Stimulated activated naive CD8-positive, alpha-beta T cell treated with anti-CD3 and anti-CD28 coated beads, Interleukin-15, Interleukin-2, amounts not matched to agents 100 ng/mL and 50 ng/mL, for 24 hours (primary cell): Measurements from ENCODE around the gene POGZ.
"Not testable (repeated sequence)": the region's sequence is repeated elsewhere in the genome, so short reads cannot be mapped to it uniquely, and the experiment has no call there.

ENCODE experiments used
- H3K27ac Mint-ChIP-seq: one replicate; pipeline ENCODE4 v1.8.0; 2021; ENCODE audit warnings: mild to moderate bottlenecking, mixed read lengths
- H3K27me3 Mint-ChIP-seq: one replicate; pipeline ENCODE4 v1.8.0; 2021; ENCODE audit warnings: mixed read lengths
- H3K36me3 Mint-ChIP-seq: one replicate; pipeline ENCODE4 v1.8.0; 2021; ENCODE audit warnings: low read depth, mixed read lengths
- H3K4me1 Mint-ChIP-seq: one replicate; pipeline ENCODE4 v1.8.0; 2021; ENCODE audit warnings: low read depth, mixed read lengths
- H3K4me3 Mint-ChIP-seq: one replicate; pipeline ENCODE4 v1.8.0; 2021; ENCODE audit warnings: mild to moderate bottlenecking, mixed read lengths
- H3K9me3 Mint-ChIP-seq: one replicate; pipeline ENCODE4 v1.8.0; 2021; ENCODE audit warnings: mixed read lengths

POGZ gene

DNA sequence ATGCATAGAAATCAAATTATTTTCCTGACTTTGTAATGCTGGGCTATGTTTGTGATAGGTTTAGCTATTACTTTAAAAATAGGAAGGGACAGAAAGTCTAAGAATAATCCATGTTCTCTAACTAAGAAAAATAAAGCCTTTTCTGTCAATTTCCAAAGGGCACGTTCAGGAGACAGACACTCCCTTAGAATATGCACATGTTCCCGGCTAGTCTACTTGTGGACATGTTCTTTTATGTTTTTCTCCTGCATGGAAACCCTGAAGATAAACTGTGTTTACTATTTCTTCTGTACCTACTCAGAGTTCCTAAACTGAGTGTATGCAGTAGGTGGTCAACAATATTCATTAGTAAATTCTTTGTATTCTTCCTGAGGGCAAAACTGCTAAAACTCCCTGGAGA lies 47.4 kb downstream of the POGZ start:
- Mint-ChIP-seq H3K27ac (no peak overlapping the region), H3K36me3 (peaks cover 62% of the 10 kb centered on the region)

DNA sequence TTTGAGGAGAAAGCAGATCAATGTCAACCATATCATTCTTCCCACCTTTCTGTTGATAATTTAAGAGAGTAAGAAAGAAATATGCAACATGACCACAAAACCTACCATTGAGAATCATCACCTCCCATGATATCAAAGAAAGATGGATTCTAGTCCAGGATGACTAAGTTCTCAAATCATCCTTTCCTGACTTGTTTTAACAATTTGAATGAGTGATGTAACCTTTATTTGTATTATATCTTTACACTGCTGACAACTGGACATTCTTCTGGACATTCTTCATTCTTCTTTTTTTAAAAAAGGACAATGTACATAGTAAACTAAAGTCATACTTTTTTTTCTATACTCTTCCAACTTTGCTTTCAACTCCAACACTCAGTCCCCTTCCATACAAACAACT lies 50.4 kb downstream of the POGZ start:
- H3K27ac Mint-ChIP-seq: no peak overlapping the region
- no peak overlapping the region for H3K4me3 Mint-ChIP-seq
- no peaks in the 10 kb centered on the region for H3K27me3 Mint-ChIP-seq
- H3K4me1 Mint-ChIP-seq: no peaks in the 10 kb centered on the region
- no peaks in the 10 kb centered on the region for H3K9me3 Mint-ChIP-seq
- H3K36me3 Mint-ChIP-seq: peaks cover 68% of the 10 kb centered on the region

More for the DNA sequence above, 47.4 kb downstream of the POGZ start:
- Mint-ChIP-seq H3K9me3 (no peaks in the 10 kb centered on the region), H3K4me1 (no peaks in the 10 kb centered on the region), H3K27me3 (no peaks in the 10 kb centered on the region), H3K4me3 (no peak overlapping the region)

DNA sequence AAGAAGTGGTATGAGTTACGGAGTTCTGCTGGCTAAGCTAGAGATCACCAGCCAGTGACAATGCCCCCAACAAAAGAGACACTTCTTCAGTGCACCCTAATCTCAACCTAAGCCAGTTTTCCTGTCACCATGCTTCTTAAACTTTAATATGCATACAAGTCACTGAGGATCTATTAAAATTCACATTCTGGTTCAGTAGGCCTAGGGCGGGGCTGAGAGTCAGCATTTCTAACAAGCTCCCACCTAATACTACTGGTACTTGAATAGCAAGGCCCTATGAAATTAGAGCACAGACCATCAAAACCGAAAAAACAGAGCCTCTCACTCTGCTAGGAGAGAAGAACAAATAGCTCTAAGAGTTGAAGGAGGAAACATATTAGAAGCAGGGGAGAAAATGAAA lies 52.0 kb downstream of the POGZ start:
- no peaks in the 10 kb centered on the region for H3K27me3 Mint-ChIP-seq
- peak overlapping the region; percentile 17 for H3K27ac Mint-ChIP-seq
- H3K9me3 Mint-ChIP-seq: no peaks in the 10 kb centered on the region
- peaks cover 4% of the 10 kb centered on the region for H3K4me1 Mint-ChIP-seq
- no peak overlapping the region for H3K4me3 Mint-ChIP-seq
- peaks cover 76% of the 10 kb centered on the region for H3K36me3 Mint-ChIP-seq

DNA sequence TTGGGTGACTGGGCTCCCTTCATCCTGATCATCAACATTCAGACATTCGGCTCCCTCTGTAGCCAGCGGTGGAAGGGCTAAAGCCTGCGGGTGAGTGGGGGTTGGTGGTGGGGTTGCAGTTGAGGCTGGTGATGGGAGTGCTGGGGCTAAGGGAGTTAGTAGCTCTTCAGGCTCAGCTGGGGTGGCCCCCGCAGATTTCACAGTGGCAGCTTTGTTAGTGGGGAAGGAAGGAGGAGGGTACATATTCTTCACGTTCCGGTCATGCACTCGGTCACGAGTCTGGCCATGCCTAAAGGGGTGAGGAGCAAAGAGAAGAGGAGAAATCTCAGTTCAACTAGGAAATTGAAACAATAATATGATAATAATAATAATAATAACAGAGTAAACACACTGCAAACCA lies 53.1 kb downstream of the POGZ start:
- no peak overlapping the region for H3K4me3 Mint-ChIP-seq
- no peak overlapping the region for H3K27ac Mint-ChIP-seq
- no peaks in the 10 kb centered on the region for H3K9me3 Mint-ChIP-seq
- peaks cover 16% of the 10 kb centered on the region for H3K4me1 Mint-ChIP-seq
- peaks cover 82% of the 10 kb centered on the region for H3K36me3 Mint-ChIP-seq
- H3K27me3 Mint-ChIP-seq: no peaks in the 10 kb centered on the region

DNA sequence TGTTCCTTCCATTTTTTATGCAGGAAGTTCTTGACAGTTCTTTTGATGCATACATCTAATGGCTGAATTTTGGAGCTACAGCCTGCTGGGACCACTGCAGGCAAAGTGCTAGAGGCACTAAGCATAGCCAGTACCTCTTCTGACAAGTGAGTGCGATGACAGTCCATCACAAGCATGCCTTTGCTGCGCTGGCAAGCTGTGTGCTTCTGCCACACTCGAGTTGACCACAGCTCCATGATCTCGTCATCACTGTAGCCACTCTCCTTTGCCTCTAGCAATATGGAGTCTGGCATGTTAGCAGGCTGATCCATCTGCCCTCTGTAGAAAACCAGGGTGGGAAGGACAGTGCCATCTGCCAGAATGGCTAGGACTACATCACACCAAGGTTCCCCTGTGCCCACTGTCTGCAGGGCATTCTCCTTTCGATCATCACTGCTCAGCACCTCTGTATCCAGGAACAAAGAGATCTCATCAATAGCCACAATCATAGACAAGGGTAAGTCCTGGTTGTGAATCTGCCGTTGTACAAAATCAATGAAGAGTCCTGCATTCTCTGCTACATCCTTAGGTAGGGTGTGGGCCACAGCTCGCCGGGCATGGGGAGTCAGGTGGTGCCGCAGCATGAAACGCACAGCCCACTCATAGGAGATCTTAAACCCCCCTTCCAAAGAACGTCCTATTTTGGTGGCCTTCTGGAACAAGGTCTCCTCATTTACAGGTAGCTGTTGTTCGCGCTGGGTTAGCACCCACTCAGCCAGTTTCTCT lies 53.9 kb downstream of the POGZ start:
- Mint-ChIP-seq H3K27ac (no peak overlapping the region), H3K4me3 (no peak overlapping the region)

DNA sequence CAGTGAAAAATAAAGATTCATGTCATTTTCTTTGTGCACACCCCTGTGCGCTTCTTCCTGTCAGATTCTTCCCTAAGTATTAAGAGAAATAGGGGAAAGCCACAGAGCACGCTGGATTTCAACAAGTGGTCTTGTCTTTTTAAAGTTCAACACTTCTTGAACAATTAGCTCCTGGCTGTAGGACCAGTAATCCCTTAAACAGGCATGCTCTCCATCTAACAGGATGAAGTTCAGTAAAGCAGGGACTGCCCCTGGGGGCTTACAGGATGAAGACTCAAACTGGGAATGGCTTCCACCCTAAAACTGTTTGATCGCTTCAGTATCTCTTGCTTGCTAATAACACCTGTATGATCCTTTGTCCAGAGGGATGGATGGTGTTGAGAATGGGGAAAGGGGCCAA lies 55.7 kb downstream of the POGZ start:
- H3K27ac Mint-ChIP-seq: peak overlapping the region; percentile 63
- peaks cover 72% of the 10 kb centered on the region for H3K36me3 Mint-ChIP-seq
- H3K4me1 Mint-ChIP-seq: peaks cover 32% of the 10 kb centered on the region
- H3K4me3 Mint-ChIP-seq: no peak overlapping the region
- H3K27me3 Mint-ChIP-seq: no peaks in the 10 kb centered on the region
- H3K9me3 Mint-ChIP-seq: no peaks in the 10 kb centered on the region

More for the DNA sequence above, 53.9 kb downstream of the POGZ start:
- Mint-ChIP-seq H3K27me3 (no peaks in the 10 kb centered on the region), H3K36me3 (peaks cover 82% of the 10 kb centered on the region), H3K4me1 (peaks cover 24% of the 10 kb centered on the region), H3K9me3 (no peaks in the 10 kb centered on the region)

DNA sequence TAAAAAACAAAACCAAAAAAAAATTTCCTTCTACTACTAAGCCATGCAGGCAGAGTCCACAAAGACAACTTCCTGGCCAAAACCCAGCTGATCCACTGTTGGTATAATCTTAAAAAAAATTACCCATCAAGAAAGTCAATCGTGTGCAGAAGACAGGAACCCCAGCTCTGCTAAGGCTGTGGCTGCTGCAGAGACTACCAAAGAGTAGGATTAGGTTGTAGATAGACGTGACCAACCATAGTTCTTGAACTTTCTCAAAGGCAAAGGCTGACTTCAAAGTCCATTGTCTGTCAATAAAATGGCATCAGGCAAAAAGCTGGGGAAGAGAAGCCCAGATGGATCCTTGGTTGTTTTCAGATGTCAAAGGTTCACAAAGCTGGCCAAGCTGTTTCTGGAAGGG lies 56.5 kb downstream of the POGZ start:
- Mint-ChIP-seq H3K27ac (peak overlapping the region; percentile 86), H3K27me3 (no peaks in the 10 kb centered on the region), H3K4me3 (no peak overlapping the region), H3K36me3 (peaks cover 70% of the 10 kb centered on the region), H3K9me3 (no peaks in the 10 kb centered on the region), H3K4me1 (peaks cover 32% of the 10 kb centered on the region)

DNA sequence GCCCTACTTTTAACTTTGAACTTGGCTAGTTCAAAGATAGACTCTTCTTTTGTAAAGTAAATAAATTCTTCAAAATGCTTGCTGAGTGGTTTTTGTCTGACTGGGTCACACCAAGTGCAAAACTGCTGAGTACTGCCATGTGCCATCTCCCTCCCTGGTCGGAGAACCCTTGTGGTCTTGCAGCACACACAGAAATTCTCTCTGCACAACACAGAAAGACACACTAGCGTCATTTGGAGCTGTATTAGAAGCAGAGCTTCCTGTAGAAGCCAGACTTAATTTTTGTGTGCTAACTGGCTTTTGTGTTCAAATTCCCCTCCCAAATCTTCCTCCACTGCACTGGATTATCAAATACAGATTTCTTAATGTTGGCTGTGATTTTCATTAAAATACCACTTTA lies 57.4 kb downstream of the POGZ start:
- Mint-ChIP-seq H3K27me3 (no peaks in the 10 kb centered on the region), H3K4me1 (peaks cover 32% of the 10 kb centered on the region), H3K36me3 (peaks cover 63% of the 10 kb centered on the region), H3K4me3 (peak overlapping the region; percentile 95), H3K9me3 (no peaks in the 10 kb centered on the region), H3K27ac (peak overlapping the region; percentile 86)

DNA sequence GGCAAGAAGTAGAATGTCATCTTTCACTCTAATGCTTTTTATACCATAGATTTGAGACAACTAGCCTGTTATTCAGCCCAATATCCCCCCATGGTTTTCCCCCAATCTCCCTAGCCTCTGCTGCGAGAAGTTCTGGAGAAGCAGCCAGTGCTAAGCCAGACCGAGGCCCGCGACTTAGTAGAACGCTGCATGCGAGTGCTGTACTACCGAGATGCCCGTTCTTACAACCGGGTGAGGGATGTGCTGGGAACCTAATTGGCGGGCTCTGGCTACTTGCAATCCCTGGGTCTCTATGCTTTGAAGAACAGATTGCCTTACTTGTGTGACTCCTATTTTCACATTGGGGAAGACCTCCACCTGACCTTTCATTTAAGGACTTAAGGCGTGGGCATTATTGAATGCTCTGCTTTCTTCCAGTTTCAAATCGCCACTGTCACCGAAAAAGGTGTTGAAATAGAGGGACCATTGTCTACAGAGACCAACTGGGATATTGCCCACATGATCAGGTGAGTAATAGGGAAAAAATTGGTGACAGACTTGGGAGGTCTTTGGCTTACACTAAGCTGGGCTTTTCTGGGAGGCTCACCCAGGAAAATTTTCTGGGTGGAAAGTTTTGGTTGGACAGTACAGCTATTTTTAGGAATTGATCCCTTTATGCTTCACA lies 58.0 kb downstream of the POGZ start:
- peaks cover 57% of the 10 kb centered on the region for H3K36me3 Mint-ChIP-seq
- no peaks in the 10 kb centered on the region for H3K9me3 Mint-ChIP-seq
- peak overlapping the region; percentile 95 for H3K4me3 Mint-ChIP-seq
- H3K27me3 Mint-ChIP-seq: no peaks in the 10 kb centered on the region
- peak overlapping the region; percentile 98 for H3K27ac Mint-ChIP-seq
- peaks cover 32% of the 10 kb centered on the region for H3K4me1 Mint-ChIP-seq

DNA sequence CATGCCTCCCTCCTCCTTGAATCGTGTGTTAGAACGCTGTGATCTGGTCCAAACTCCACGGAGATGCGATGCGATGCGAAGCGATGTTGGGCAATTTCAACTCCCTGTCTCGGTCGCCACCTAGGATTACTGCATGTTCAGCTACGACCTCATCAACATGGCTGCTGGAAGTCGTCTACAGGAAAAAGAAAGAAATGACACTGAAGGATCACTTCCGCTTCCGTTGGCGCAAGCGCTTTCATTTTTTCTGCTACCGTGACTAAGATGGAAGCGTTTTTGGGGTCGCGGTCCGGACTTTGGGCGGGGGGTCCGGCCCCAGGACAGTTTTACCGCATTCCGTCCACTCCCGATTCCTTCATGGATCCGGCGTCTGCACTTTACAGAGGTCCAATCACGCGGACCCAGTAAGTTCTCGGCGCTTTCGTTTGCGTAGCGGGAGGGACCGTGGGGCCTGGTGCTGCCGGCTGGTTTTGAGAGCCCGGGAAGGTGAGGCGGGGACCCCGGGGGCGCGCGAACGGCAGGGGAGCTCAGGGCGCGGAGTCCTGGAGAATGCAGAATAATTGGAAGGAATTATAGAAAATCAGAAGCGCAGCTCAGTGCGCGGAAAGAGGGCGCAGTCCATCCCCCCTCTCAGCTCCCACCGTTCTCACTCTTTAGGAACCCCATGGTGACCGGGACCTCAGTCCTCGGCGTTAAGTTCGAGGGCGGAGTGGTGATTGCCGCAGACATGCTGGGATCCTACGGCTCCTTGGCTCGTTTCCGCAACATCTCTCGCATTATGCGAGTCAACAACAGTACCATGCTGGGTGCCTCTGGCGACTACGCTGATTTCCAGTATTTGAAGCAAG lies 59.7 kb downstream of the POGZ start, which contains the start of gene PSMB4:
TSS of gene PSMB4 (plus strand) at position 250 of the 848 bp plus-strand sequence. CDS start at position 265, 15 bp downstream.
- Mint-ChIP-seq H3K4me1 (peaks cover 32% of the 10 kb centered on the region), H3K9me3 (no peaks in the 10 kb centered on the region), H3K4me3 (peak within 1 kb of the TSS; percentile 95), H3K27ac (peak within 1 kb of the TSS; percentile 98), H3K27me3 (no peaks in the 10 kb centered on the region), H3K36me3 (peaks cover 42% of the 10 kb centered on the region)

DNA sequence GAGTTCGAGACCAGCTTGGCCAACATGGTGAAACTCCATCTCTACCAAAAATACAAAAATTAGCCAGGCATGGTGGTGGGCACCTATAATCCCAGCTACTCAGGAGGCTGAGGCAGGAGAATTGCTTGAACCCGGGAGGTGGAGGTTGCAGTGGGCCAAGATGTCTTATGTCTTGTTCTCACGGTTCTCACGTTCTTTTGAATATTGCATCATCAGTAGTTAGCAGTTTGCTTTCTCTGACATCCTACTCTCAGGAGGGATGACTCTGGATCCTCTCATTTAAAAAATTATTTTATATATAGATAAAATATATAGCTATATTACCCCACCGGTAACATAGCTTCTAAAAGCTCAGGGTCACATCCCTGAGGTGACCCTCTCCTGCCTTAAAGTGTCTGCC lies 63.0 kb downstream of the POGZ start:
- peaks cover 18% of the 10 kb centered on the region for H3K4me1 Mint-ChIP-seq
- H3K36me3 Mint-ChIP-seq: peaks cover 15% of the 10 kb centered on the region
- not testable (repeated sequence) for H3K9me3 Mint-ChIP-seq, H3K27ac Mint-ChIP-seq, H3K4me3 Mint-ChIP-seq, H3K27me3 Mint-ChIP-seq

DNA sequence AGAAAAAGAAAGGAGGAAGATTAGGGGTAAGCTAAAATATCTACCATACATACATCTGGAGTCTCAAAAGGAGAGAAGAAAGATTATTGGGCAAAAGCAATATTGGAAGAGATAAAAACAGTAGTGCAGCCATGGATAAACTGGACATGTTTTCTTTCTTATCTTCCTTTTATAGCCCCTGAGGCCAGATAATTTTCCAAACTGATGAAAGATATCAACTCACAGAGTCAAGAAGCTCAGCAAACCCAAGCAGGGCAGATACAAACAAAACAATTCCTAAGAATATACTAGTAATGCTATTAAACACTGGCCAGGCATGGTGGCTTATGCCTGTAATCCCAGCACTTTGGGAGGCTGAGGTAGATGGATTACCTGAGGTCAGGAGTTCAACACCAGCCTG lies 65.7 kb downstream of the POGZ start:
- no peaks in the 10 kb centered on the region for H3K36me3 Mint-ChIP-seq
- H3K4me1 Mint-ChIP-seq: no peaks in the 10 kb centered on the region
- no peak overlapping the region for H3K4me3 Mint-ChIP-seq
- no peak overlapping the region for H3K27ac Mint-ChIP-seq
- H3K9me3 Mint-ChIP-seq: no peaks in the 10 kb centered on the region
- peaks cover 4% of the 10 kb centered on the region for H3K27me3 Mint-ChIP-seq

DNA sequence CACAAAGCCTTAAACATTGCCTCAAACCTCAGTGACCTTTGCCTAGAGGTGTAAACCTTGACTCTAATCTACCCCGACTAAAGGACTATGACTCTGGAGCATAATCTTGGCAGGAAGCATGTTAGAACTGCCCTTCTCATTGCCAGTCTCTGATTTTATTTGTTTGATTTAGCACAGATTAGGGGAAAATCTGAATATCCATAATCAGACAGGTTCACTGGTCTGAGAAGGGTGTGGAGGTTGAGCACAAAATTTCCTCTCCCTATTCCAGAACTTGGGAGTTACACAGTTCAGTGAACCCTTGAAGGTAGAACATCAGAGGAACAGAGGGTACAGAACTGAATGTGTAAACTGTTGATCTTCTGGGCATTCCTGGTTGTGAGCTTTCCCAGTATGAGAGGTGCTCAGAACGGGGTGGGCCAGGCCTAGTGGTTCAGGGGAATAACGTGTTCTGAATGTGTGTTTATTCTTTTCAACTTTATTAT lies 68.2 kb downstream of the POGZ start:
- Mint-ChIP-seq H3K36me3 (no peaks in the 10 kb centered on the region), H3K4me3 (no peak overlapping the region), H3K27ac (no peak overlapping the region), H3K27me3 (peaks cover 4% of the 10 kb centered on the region), H3K4me1 (no peaks in the 10 kb centered on the region), H3K9me3 (no peaks in the 10 kb centered on the region)

DNA sequence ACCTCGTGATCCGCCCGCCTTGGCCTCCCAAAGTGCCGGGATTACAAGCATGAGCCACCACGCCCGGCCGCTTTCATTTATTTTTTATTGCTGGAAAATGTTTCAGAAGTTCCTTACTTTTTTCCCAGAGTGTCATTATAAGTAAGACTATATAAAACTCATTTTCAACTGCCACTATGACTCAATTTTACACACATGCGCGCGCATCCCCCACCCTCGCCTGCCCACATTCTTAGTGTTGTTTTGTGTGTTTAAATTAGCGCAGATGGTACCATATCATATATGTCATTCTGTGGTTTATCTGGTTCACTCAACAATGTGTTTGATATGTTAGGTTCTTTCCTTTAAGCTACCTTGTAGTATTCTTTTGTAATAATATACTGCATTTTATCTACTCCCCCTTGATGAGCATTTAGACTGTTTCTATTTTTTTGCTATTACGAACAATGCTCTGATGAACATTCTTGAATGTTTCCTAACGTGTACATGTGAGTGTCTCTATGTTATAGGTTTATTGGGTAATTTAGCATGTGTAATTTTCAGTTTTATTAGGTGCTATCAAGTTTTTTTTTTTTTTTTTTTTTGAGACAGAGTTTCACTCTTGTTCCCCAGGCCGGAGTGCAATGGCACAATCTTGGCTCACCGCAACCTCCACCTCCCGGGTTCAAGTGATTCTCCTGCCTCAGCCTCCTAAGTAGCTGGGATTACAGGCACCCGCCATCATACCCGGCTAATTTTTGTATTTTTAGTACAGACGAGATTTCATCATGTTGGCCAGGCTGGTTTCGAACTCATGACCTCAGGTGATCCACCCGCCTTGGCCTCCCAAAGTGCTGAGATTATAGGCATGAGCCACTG lies 68.8 kb downstream of the POGZ start:
- H3K9me3 Mint-ChIP-seq, H3K4me1 Mint-ChIP-seq, H3K36me3 Mint-ChIP-seq, H3K27ac Mint-ChIP-seq, H3K27me3 Mint-ChIP-seq, H3K4me3 Mint-ChIP-seq: not testable (repeated sequence)
